ENCODE data around the gene TANC1. TPM values are rescaled to one million over a fixed set of nuclear protein-coding genes. Genes with fewer than 3 reads are reported as not detected.

TANC1 gene
- total RNA-seq, 4 donors from 2014 or later = 20.6 to 64.8 (median 31.5) TPM

DNA sequence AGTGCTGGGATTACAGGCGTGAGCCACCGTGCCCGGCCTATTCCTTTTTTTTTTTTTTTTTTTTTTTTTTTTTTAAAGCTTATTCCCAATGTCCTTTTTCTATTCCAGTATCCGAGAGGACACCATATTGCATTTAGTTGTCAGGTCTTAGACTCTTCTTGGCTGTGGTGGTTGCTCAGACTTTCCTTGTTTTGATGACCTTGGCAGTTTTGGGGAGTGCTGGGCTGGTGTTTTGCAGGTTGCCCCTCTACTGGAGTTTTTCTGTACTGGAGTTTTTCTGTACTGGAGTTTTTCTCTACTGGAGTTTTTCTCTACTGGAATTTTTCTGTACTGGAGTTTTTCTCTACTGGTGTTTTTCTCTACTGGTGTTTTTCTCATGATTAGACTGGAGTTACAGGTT lies 149.2 kb downstream of the TANC1 start:
- TF ChIP-seq CTCF (IDR thresholded peaks at IDR 0.05; ENCODE audit: low read depth) = no peak

DNA sequence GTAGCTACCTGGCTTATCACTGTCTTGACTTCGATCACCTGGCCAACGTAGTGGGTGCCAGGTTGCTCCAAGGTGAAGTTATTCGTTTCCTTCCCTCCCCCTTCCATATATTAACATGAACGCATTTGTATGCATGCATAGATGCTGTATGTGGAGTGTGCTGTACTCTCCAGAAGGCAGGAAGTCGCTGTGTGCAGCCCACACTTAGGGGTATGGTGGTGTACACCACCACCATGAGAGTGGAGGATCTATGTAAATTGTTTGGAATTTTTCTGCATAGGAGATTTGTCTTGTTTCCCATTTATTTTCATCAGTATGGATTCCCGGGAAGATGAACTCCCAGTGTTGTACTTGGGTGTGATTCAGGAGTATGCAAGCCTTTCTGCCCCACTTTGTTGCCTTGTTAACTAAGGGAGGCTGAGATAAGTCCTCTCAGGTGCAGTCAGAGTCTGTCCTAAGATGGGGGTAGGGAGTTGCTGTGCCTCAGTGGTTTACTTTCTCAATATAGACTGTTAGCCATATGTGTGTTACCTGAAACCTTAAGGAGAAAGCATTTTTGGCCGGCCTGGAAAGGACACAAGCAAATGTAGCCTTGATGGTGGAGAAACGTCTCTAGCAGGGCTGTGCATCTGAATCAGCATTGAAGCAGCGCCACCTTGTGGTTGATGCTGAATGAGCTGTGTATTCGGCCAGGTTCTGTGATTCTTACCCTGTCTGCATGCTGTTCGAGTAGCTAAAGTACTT lies 149.8 kb downstream of the TANC1 start:
- no peak for TF ChIP-seq CTCF (IDR thresholded peaks at IDR 0.05; ENCODE audit: low read depth)

- TF ChIP-seq CTCF (IDR thresholded peaks at IDR 0.05; ENCODE audit: low read depth) = no peak
These were observed 150.5 kb downstream of the TANC1 start for GRCh38 chr2:159118859-159119500.

- TF ChIP-seq CTCF (IDR thresholded peaks at IDR 0.05; ENCODE audit: low read depth) = no peak
These were observed 151.3 kb downstream of the TANC1 start for GRCh38 chr2:159119652-159120257.

GRCh38 chr2:159123786-159124185 lies 155.3 kb downstream of the TANC1 start:
- TF ChIP-seq CTCF (IDR thresholded peaks at IDR 0.05; ENCODE audit: low read depth) = no peak

DNA sequence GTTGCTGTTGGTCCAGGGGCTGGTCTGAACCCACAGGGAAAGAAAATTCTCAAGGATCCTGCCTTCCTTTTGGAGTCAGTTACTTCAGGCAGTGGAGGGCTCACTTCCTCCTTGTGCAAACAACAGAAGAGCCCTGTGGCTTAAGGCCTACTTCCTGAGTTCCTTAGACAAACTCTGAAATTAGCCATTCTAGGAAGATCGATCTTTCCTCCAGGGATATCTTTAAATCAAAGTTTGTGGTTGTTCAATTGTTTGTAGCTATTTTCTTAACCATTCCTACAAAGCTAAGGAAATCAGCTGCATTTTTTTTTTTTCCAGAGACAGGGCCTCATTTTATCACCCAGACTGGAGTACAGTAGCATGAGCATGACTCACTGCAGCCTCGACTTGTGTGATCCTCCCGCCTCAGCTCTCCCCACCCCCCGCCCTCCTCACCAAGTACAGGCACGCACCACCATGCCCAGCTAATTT lies 156.0 kb downstream of the TANC1 start:
- TF ChIP-seq CTCF (IDR thresholded peaks at IDR 0.05; ENCODE audit: low read depth) = no peak

DNA sequence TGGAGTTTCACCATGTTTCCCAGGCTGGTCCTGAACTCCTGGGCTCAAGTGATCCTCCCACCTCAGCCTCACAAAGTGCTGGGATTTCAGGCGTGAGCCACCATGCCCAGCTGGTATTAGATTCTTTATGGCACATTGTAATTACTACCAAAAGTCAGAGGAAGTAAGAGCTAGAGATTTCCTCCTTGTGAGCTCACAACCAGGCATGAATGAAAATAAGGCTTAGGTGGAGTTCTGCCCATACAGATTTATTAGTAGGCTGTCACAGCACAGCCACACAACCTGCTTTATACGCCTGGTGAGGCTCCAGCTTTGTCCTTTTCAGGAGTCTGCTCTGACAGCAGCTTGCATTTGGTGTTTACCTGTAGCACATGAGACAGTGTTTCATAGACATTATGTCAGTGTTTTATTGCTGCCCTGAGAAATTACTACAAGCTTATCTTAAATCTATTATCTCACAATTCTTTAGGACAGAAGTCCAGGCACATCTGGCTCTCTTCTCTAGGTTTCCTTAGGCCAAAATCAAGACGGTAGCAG lies 156.6 kb downstream of the TANC1 start:
- no peak for TF ChIP-seq CTCF (IDR thresholded peaks at IDR 0.05; ENCODE audit: low read depth)

Data from subcutaneous adipose tissue (tissue), 4 donors.